ENCODE measurements around the gene GP5.

GRCh38 chr3:194351952-194352536, 47.0 kb downstream of the GP5 start:
- TF ChIP-seq CTCF (conservative IDR thresholded peaks at IDR 0.05) (no peak), EZH2 (IDR thresholded peaks at IDR 0.05; ENCODE audit: low read depth) (no peak)
